ENCODE measurements around the gene TMA7B.

GRCh38 chr22:39949964-39950737 lies 10.0 kb upstream of the TMA7B start:
- TF ChIP-seq CTCF (IDR thresholded peaks at IDR 0.05 in 8 of 11, conservative IDR thresholded peaks at IDR 0.05 in 3 of 11): no peak
- TF ChIP-seq POLR2AphosphoS5 (IDR thresholded peaks at IDR 0.05): peak in 1 of 3 donors; percentile 27
- TF ChIP-seq POLR2A (IDR thresholded peaks at IDR 0.05): no peak
